GM12878 (cell line): ENCODE results near the gene HMGN1. TPM values are rescaled to one million over a fixed set of nuclear protein-coding genes. Genes with fewer than 3 reads are reported as not detected.

Experiments used
- ATAC-seq: fragments of 200-7000 bp; cut with Tn5 transposase; 3 replicates; pipeline ENCODE4 v1.9.1; 2020; ENCODE audit warnings: mild to moderate bottlenecking, moderate library complexity
- BruUV-seq: library from RNA; stranded (reverse); fragments of 400-500 nt; replicated peaks from 2 replicates; lab custom pipeline; 2021; lab: Mats Ljungman, UMichigan
- CTCF ChIA-PET: fragments of 300-600 bp; sonication (Branson Sonifier 250); formaldehyde crosslinking; extraction: SDS; loops from one replicate; lab custom pipeline; 2021; ENCODE audit warnings: inconsistent platforms; lab: Yijun Ruan, JAX
- POLR2A ChIA-PET: fragments of 350-600 bp; formaldehyde crosslinking; extraction: SDS; loops from one replicate; lab custom pipeline; 2021; ENCODE audit warnings: inconsistent platforms; lab: Charles Lee
- RAD21 ChIA-PET: fragments of 300-600 bp; sonication (Branson Sonifier 250); formaldehyde crosslinking; loops from one replicate; lab custom pipeline; 2023; ENCODE audit warnings: antibody characterized with exemption; ENCODE audit not compliant: unreplicated experiment; lab: Charles Lee
- SMC1A ChIA-PET: fragments of 300-600 bp; sonication (Branson Sonifier 250); formaldehyde crosslinking; loops from one replicate; lab custom pipeline; 2023; ENCODE audit not compliant: unreplicated experiment, uncharacterized antibody; lab: Charles Lee
- DNase-seq: peaks from one replicate; pipeline ENCODE4 v3.0.0-alpha.2; 2011; ENCODE audit warnings: low read depth, low spot score
- FAIRE-seq: peaks from 3 replicates; lab custom pipeline; 2011; peaks lifted over from hg19 to GRCh38; lab: Jason Lieb, UNC
- H2AFZ ChIP-seq: 2 replicates; pipeline ENCODE4 v1.6.0; 2011; ENCODE audit warnings: low read depth, low read length, control low read depth; ENCODE audit not compliant: control insufficient read depth
- H3K27ac ChIP-seq: 2 replicates; pipeline ENCODE4 v1.5.1; 2011; ENCODE audit warnings: control low read depth; ENCODE audit not compliant: control insufficient read depth, insufficient read depth
- H3K27me3 ChIP-seq, 2 experiments: replicated peaks in 1 of 2; 2 replicates each; pipeline versions ENCODE4 v1.6.0 to v1.6.1; 2011; ENCODE audit warnings: low read length in 1 of 2; ENCODE audit not compliant: control insufficient read depth in 2 of 2, insufficient read depth in 2 of 2
- H3K36me3 ChIP-seq, 2 experiments: 2 replicates each; pipeline ENCODE4 v1.5.1; 2011; ENCODE audit warnings: low read length in 1 of 2; ENCODE audit not compliant: control insufficient read depth in 2 of 2, insufficient read depth in 2 of 2
- H3K4me1 ChIP-seq: 2 replicates; pipeline ENCODE4 v1.6.1; 2011; ENCODE audit warnings: mild to moderate bottlenecking, low read length, moderate library complexity, mixed read lengths; ENCODE audit not compliant: control insufficient read depth, insufficient read depth
- H3K4me2 ChIP-seq: 2 replicates; pipeline ENCODE4 v1.6.0; 2011; ENCODE audit warnings: control low read depth; ENCODE audit not compliant: control insufficient read depth, insufficient read depth
- H3K4me3 ChIP-seq: fragments of 200-600 bp; sonication (generic); 2 replicates; pipeline ENCODE4 v1.5.1; 2016
- H3K79me2 ChIP-seq: 2 replicates; pipeline ENCODE4 v1.6.0; 2011; ENCODE audit warnings: low read length; ENCODE audit not compliant: control insufficient read depth, insufficient read depth
- H3K9ac ChIP-seq: 2 replicates; pipeline ENCODE4 v1.8.0; 2011; ENCODE audit warnings: low read length, control low read depth, mixed read lengths; ENCODE audit not compliant: control insufficient read depth, insufficient read depth
- H3K9me3 ChIP-seq: replicated peaks from 3 replicates; pipeline ENCODE4 v1.5.1; 2011; ENCODE audit warnings: mild to moderate bottlenecking, low read length; ENCODE audit not compliant: control insufficient read depth, insufficient read depth
- H4K20me1 ChIP-seq: 2 replicates; pipeline ENCODE4 v1.6.0; 2011; ENCODE audit not compliant: control insufficient read depth, insufficient read depth
- CHD4 ChIP-seq: fragments of 200-600 bp; sonication (generic); IDR thresholded peaks from 2 replicates; pipeline ENCODE4 v1.6.1; 2016; ENCODE audit warnings: mild to moderate bottlenecking
- DPF2 ChIP-seq: fragments of 450-650 bp; IDR thresholded peaks from 2 replicates; pipeline ENCODE4 v1.6.1; 2017; ENCODE audit warnings: mild to moderate bottlenecking
- FOXM1 ChIP-seq: IDR thresholded peaks from 2 replicates; pipeline ENCODE4 v1.6.1; 2012; ENCODE audit warnings: low read depth, mild to moderate bottlenecking, inconsistent platforms, low read length, moderate library complexity
- IKZF2 ChIP-seq, 2 experiments: fragments of 450-650 bp; IDR thresholded peaks; 2 replicates each; pipeline ENCODE4 v1.6.1; 2017; ENCODE audit warnings: mild to moderate bottlenecking in 2 of 2, moderate library complexity in 2 of 2
- MEF2A ChIP-seq: IDR thresholded peaks from 2 replicates; pipeline ENCODE4 v1.6.1; 2011; ENCODE audit warnings: low read depth, mild to moderate bottlenecking, low read length, moderate library complexity; ENCODE audit not compliant: insufficient read depth
- MEF2B ChIP-seq: fragments of 450-650 bp; IDR thresholded peaks from 2 replicates; pipeline ENCODE4 v1.6.1; 2018; ENCODE audit warnings: mild to moderate bottlenecking, moderate library complexity; ENCODE audit not compliant: partially characterized antibody, poor library complexity, severe bottlenecking
- NBN ChIP-seq: fragments of 450-650 bp; IDR thresholded peaks from 2 replicates; pipeline ENCODE4 v1.6.1; 2016
- NFYA ChIP-seq: IDR thresholded peaks from 2 replicates; pipeline ENCODE4 v1.6.1; 2011; ENCODE audit warnings: low read depth, mild to moderate bottlenecking, low read length, improper control_type of control experiment, borderline replicate concordance
- PML ChIP-seq: IDR thresholded peaks from 2 replicates; pipeline ENCODE4 v1.6.1; 2012; ENCODE audit warnings: low read length, inconsistent platforms
- RB1 ChIP-seq: fragments of 450-650 bp; formaldehyde crosslinking; IDR thresholded peaks from 2 replicates; pipeline ENCODE4 v1.6.1; 2017; ENCODE audit warnings: mild to moderate bottlenecking, borderline replicate concordance
- RUNX3 ChIP-seq: IDR thresholded peaks from 2 replicates; pipeline ENCODE4 v1.6.1; 2012; ENCODE audit warnings: low read length, inconsistent platforms
- SIX5 ChIP-seq: IDR thresholded peaks from 2 replicates; pipeline ENCODE4 v1.6.1; 2011; ENCODE audit warnings: mild to moderate bottlenecking, low read depth, low read length, moderate library complexity; ENCODE audit not compliant: severe bottlenecking
- SMARCA5 ChIP-seq: fragments of 450-650 bp; IDR thresholded peaks from 2 replicates; pipeline ENCODE4 v1.6.1; 2017; ENCODE audit warnings: mild to moderate bottlenecking
- SREBF1 ChIP-seq: IDR thresholded peaks from 2 replicates; pipeline ENCODE4 v1.6.1; 2012; ENCODE audit warnings: mild to moderate bottlenecking, low read length
- YBX1 ChIP-seq: fragments of 450-650 bp; IDR thresholded peaks from 2 replicates; pipeline ENCODE4 v1.6.1; 2016; ENCODE audit warnings: antibody characterized with exemption
- ZNF24 ChIP-seq: fragments of 450-650 bp; IDR thresholded peaks from 2 replicates; pipeline ENCODE4 v1.6.1; 2017; ENCODE audit warnings: antibody characterized with exemption, mild to moderate bottlenecking
- WGBS: methylation state at CpG from one replicate; pipeline ENCODE4 v1.1.6; 2016; ENCODE audit warnings: low lambda C conversion rate; ENCODE audit not compliant: insufficient replicate concordance, insufficient coverage; ENCODE audit errors: missing lambda C conversion rate; 5-methylcytosine and 5-hydroxymethylcytosine counted together
- in situ Hi-C: fragments of 300-500 bp; cut with MboI; formaldehyde crosslinking; loops from 9 replicates; pipeline ENCODE4 v1.14.3; 2018; ENCODE audit warnings: mixed read lengths
- intact Hi-C: fragments of 100-400 bp; cut with micrococcal nuclease; formaldehyde crosslinking; loops from one replicate; pipeline ENCODE4 v1.14.2; 2022; ENCODE audit not compliant: unreplicated experiment
- polyA plus RNA-seq, 11 experiments: library from polyadenylated mRNA; depleted of rRNA in 4 of 11; unstranded in 6 of 11; stranded (reverse) in 5 of 11; fragments of >200 nt; fragmentation: Nextera tagmentation in 4 of 11; fragmentation: Illumina TruSeq in 1 of 11; extraction: Ambion mirVana in 4 of 11; extraction: Trizol in 1 of 11; gene quantifications; 1 replicate in 1 of 11; 2 replicates in 10 of 11; pipeline versions ENCODE4 v1.2.1 to v1.2.3, GENCODE V29; 2011 to 2016; ENCODE audit warnings: inconsistent platforms in 2 of 11, missing spikeins in 2 of 11, low read depth in 1 of 11
- total RNA-seq, 4 experiments: library from RNA; depleted of rRNA in 3 of 4; stranded (reverse); fragments of >200 nt in 3 of 4; fragmentation: Illumina TruSeq in 1 of 4; extraction: Trizol in 1 of 4; gene quantifications; 2 replicates each; pipeline versions ENCODE4 v1.2.1 to v1.2.3, GENCODE V29; 2013 to 2021
- TF ChIP-seq, protein P1 (sequence below): IDR thresholded peaks from 2 replicates; pipeline ENCODE4 v1.6.1; 2012; ENCODE audit warnings: low read depth, low read length, improper control_type of control experiment

HMGN1 gene
- total and polyA plus RNA-seq, 10 of the 15 experiments (the other 5 are each of a cell fraction or from before 2014, with no cell fraction given): 120 to 798 (median 396) TPM

DNA sequence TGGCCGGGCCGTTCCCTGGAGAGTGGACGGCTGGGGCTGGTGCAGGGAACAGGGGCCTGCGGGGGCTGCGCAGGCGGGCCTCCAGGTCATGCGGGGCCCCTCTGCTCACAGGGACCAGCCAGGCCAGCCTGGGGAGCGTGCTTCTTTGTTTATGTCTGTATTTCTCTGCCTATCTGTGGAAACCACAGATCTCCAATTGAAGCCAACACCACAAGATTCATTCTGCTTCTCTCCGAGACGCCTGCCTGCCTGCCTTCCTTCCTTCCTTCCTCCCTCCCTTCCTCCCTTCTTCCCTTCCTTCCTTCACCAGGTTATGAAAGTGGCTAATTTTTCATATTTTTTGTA is 39.9 kb upstream of the HMGN1 start:
- no peaks in the 10 kb centered on the region for H3K27me3 ChIP-seq
- peak overlapping the region; percentile 91 for H3K4me2 ChIP-seq
- H3K4me3 ChIP-seq: peak overlapping the region; percentile 71
- FAIRE-seq: no peak
- in situ Hi-C loops: loop anchor here (5.0 kb wide), 1 partner anchor 206 kb away; the partner anchor contains the start of gene PSMG1
- WGBS: 2% methylated on average over 10 of the region's 10 CpGs
- TF ChIP-seq RUNX3: peak; percentile 2; the same call in 1 of the 2 replicates
- TF ChIP-seq ZNF24: no peak
- H2AFZ ChIP-seq: peak overlapping the region; percentile 91
- DNase-seq: no peak
- ChIA-PET SMC1A (interaction anchor here (0.6 kb wide), 1 partner anchor 20 kb away, joined by 3 read pairs; no protein-coding TSS in a partner anchor), CTCF (no interaction called here), RAD21 (no interaction called here), POLR2A (no interaction called here)
- no peaks in the 10 kb centered on the region for H3K9me3 ChIP-seq
- peaks cover 9% of the 10 kb centered on the region for H3K4me1 ChIP-seq
- BruUV-seq: no TSS peak
- H3K27ac ChIP-seq: peak overlapping the region; percentile 71
- peaks cover 17% of the 10 kb centered on the region for H3K79me2 ChIP-seq
- H4K20me1 ChIP-seq: no peaks in the 10 kb centered on the region
- intact Hi-C loops: loop anchor here (2.0 to 5.0 kb wide), 3 partner anchors 40 to 206 kb away; partner anchors contain the start of genes BRWD1, HMGN1 and PSMG1
- no peak for ATAC-seq
- peak overlapping the region; percentile 63; the same call in 1 of the 2 replicates for H3K9ac ChIP-seq
- peaks cover 6 to 9% of the 10 kb centered on the region in 2 experiments for H3K36me3 ChIP-seq

DNA sequence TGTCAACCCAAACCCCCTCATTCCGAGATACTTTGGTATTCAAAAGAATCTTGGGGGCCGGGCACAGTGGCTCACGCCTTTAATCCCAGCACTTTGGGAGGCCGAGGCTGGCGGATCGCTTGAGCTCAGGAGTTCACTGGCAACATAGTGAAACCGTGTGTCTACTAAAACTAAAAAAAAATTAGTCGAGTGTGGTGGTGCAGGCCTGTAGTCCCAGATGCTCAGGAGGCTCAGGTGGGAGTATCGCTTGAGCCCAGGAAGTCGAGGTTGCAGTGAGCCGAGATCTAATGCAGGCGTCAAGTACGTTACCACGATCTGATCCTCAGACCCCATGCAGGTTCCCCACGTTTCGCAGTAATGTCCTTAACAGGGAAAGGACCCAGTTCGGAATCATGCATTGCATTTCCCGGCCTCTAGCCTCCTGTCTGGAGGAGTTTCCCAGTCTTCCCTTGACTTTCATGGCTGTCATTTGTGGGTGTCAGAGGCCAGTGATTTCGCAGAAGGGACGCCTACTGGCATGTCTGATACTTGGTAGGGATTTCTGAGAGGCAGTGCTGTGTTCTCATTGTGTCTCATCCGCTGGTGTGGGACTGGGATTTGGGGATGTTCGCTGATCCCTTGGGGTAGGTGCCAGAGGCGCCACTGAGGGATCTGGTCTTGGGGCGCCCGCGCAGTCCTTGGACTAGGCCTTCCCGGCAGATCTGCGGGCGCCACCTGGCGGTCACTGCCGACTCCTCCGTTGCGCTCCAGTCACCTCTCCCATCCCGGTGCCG is 39.3 kb upstream of the HMGN1 start:
- 1% methylated on average over 35 of the region's 35 CpGs for WGBS
- ChIA-PET POLR2A (interaction anchor here (0.9 to 1.1 kb wide), 4 partner anchors 34 to 75 kb away, joined by 3 to 11 read pairs (median 4); partner anchors contain the start of genes BRWD1 and HMGN1), RAD21 (interaction anchor here (0.8 to 1.6 kb wide), 12 partner anchors 14 to 249 kb away, joined by 3 to 10 read pairs (median 5); partner anchors contain the start of gene PSMG1), SMC1A (interaction anchor here (0.6 to 1.6 kb wide), 9 partner anchors 40 to 204 kb away, joined by 3 to 4 read pairs (median 3); partner anchors contain the start of gene HMGN1), CTCF (interaction anchor here (0.7 to 1.7 kb wide), 14 partner anchors 11 to 883 kb away, joined by 3 to 23 read pairs (median 4); partner anchors contain the start of genes BRWD1 and HMGN1)
- H3K36me3 ChIP-seq: peaks cover 4 to 6% of the 10 kb centered on the region in 2 experiments
- peaks cover 9% of the 10 kb centered on the region for H3K4me1 ChIP-seq
- intact Hi-C loops: loop anchor here (2.0 to 5.0 kb wide), 3 partner anchors 39 to 206 kb away; partner anchors contain the start of genes BRWD1, HMGN1 and PSMG1
- in situ Hi-C loops: loop anchor here (5.0 kb wide), 1 partner anchor 206 kb away; the partner anchor contains the start of gene PSMG1
- ATAC-seq (peak; percentile 89), DNase-seq (no peak), FAIRE-seq (peak; percentile 90)
- peak overlapping the region; percentile 91 for H2AFZ ChIP-seq
- H3K79me2 ChIP-seq: peaks cover 17% of the 10 kb centered on the region
- H3K27ac ChIP-seq: peak overlapping the region; percentile 71
- peak overlapping the region; percentile 91 for H3K4me2 ChIP-seq
- peak overlapping the region; percentile 71 for H3K4me3 ChIP-seq
- no TSS peak for BruUV-seq
- peak overlapping the region; percentile 63 for H3K9ac ChIP-seq
- no peaks in the 10 kb centered on the region for H3K9me3 ChIP-seq
- H3K27me3 ChIP-seq: no peaks in the 10 kb centered on the region
- H4K20me1 ChIP-seq: no peaks in the 10 kb centered on the region
- TF ChIP-seq MEF2A (no peak), SREBF1 (no peak), RB1 (0 out of 2 replicates have a peak, but pooled peaks have one; percentile 40), YBX1 (no peak), SMARCA5 (0 out of 2 replicates have a peak, but pooled peaks have one; percentile 61), SIX5 (no peak), FOXM1 (no peak; the same call in 1 of the 2 replicates), DPF2 (no peak), NFYA (no peak), PML (no peak), CHD4 (no peak), NBN (no peak), MEF2B (peak; percentile 14), IKZF2 (IDR thresholded peaks at IDR 0.05) (peak in 1 of 2 experiments; percentile 57; a peak in 1 of 4 replicates)
- TF ChIP-seq, protein P1, sequence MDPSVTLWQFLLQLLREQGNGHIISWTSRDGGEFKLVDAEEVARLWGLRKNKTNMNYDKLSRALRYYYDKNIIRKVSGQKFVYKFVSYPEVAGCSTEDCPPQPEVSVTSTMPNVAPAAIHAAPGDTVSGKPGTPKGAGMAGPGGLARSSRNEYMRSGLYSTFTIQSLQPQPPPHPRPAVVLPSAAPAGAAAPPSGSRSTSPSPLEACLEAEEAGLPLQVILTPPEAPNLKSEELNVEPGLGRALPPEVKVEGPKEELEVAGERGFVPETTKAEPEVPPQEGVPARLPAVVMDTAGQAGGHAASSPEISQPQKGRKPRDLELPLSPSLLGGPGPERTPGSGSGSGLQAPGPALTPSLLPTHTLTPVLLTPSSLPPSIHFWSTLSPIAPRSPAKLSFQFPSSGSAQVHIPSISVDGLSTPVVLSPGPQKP: no peak
